AML-193 (cell line): Measurements from ENCODE around the gene GPC4.
"Not testable (repeated sequence)": the region's sequence is repeated elsewhere in the genome, so short reads cannot be mapped to it uniquely, and the experiment has no call there.

Experiments used
- DNase-seq, 2 experiments: peaks; one replicate each; lab custom pipeline; 2025; lab: John Stamatoyannopoulos, UW

Gene GPC4

GRCh38 chrX:133305348-133305747 is 109.9 kb downstream of the GPC4 start:
- no peak for DNase-seq

- DNase-seq: no peak
These were observed 112.4 kb downstream of the GPC4 start for GRCh38 chrX:133302775-133303445.

GRCh38 chrX:133300591-133300990 is 114.7 kb downstream of the GPC4 start:
- no peak for DNase-seq

GRCh38 chrX:133297284-133297683 is 118.0 kb downstream of the GPC4 start:
- no peak for DNase-seq

GRCh38 chrX:133294126-133294525 is 121.2 kb downstream of the GPC4 start:
- DNase-seq: no peak

GRCh38 chrX:133290076-133290475 is 125.2 kb downstream of the GPC4 start:
- DNase-seq: no peak

GRCh38 chrX:133287860-133288259 is 127.4 kb downstream of the GPC4 start:
- no peak for DNase-seq

GRCh38 chrX:133285341-133285740 is 129.9 kb downstream of the GPC4 start:
- DNase-seq: no peak

- DNase-seq: not testable (repeated sequence)
These were observed 136.1 kb downstream of the GPC4 start for GRCh38 chrX:133279112-133279730.

- no peak for DNase-seq
These were observed 142.1 kb downstream of the GPC4 start for GRCh38 chrX:133273180-133273579.

GRCh38 chrX:133269168-133269567 is 146.1 kb downstream of the GPC4 start:
- DNase-seq: no peak

- no peak for DNase-seq
These were observed 147.7 kb downstream of the GPC4 start for GRCh38 chrX:133267621-133268020.

- DNase-seq: no peak
These were observed 150.0 kb downstream of the GPC4 start for GRCh38 chrX:133265331-133265730.

- DNase-seq: no peak
These were observed 156.8 kb downstream of the GPC4 start for GRCh38 chrX:133258481-133258880.

- no peak for DNase-seq
These were observed 160.6 kb downstream of the GPC4 start for GRCh38 chrX:133254666-133255065.

- no peak for DNase-seq
These were observed 164.1 kb downstream of the GPC4 start for GRCh38 chrX:133251204-133251603.

- DNase-seq: no peak
These were observed 164.8 kb downstream of the GPC4 start for GRCh38 chrX:133250184-133251100.
